NOMO-1 (cell line): ENCODE results near the gene ADAMTSL1.

ENCODE experiments used
- DNase-seq, 2 experiments: peaks; one replicate each; lab custom pipeline; 2025; ENCODE audit not compliant: unreplicated experiment in 2 of 2; lab: John Stamatoyannopoulos, UW

ADAMTSL1 gene

GRCh38 chr9:18550286-18550685 is 76.3 kb downstream of the ADAMTSL1 start:
- DNase-seq, result no peak

DNA sequence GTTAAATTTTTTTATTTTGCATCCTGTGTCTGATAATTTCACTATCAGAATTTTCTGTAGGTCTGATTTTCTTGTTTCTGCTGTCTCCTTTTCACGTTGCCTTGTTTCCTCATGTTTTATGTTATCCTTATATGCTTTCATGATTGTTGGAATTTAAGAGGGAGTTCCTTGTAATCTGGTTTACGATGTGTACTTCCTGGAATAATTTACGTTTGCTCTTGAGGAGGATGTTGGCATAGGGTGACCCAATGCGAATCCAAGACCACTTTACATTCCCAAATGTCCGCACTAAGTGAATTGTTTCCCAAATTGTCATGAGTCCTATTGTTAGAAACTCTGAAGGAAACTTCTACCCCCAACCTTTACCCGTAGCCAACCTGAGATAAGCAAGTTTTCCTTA is 80.3 kb downstream of the ADAMTSL1 start:
- DNase-seq, result no peak

- no peak for DNase-seq
These were observed 81.3 kb downstream of the ADAMTSL1 start for GRCh38 chr9:18555105-18555883.

DNA sequence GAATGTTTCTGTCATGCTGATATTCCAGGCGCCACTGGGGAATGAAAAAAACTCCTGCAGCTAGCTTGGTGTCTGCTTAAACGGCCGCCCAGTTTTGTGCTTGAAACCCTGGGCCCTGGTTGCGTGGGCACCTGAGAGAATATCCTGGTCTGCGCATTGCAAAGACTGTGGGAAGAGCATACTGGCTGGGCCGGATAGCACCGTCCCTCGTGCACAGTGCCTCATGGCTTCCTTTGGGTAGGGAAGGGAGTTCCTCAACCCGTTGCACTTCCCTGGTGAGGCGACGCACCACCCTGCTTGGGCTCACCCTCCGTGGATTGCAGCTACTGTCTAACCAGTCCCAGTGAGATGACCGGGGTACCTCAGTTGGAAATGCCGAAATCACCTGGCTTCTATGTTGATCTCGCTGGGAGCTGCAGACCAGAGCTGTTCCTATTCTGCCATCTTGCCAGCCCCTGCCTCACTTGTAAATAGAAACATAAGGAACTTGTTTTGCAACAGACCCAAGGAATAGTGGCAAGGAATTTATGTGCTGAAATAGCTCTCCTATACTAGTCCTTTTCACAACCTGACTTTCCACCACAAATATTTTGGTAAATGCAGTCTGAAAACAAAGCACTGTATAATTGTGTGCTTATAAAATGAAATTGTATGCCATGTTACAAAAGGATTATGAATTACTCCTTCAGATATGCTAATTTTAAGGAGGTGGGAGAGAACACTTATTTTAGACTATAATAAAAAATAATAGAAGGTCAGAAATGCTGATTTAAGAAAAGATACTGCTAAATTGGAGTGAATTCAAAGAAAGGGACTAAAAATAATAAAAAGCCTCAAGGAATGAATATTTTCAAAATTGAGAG is 90.3 kb downstream of the ADAMTSL1 start:
- DNase-seq, result no peak

GRCh38 chr9:18566121-18566520 is 92.2 kb downstream of the ADAMTSL1 start:
- DNase-seq, result no peak

DNA sequence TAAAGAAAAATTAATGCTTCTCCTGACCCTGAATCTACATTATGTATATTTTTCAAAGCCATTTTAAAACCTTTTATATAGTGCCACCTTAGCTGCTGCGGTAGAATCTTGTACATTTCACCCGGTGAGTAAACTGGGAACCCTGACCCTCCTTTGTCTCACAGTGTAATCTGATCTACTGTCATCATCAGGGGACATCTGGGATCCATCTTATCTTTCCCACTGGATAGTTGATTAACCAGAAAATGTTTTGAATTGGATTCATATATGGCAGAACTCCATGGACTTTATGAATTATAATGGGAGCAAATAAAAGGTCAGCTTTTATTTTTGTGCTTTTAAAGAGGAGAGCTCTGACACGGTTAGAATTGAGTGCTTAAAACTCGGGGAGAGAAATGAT is 95.0 kb downstream of the ADAMTSL1 start:
- DNase-seq, result no peak

- no peak for DNase-seq
These were observed 96.1 kb downstream of the ADAMTSL1 start for GRCh38 chr9:18569941-18570630.

DNA sequence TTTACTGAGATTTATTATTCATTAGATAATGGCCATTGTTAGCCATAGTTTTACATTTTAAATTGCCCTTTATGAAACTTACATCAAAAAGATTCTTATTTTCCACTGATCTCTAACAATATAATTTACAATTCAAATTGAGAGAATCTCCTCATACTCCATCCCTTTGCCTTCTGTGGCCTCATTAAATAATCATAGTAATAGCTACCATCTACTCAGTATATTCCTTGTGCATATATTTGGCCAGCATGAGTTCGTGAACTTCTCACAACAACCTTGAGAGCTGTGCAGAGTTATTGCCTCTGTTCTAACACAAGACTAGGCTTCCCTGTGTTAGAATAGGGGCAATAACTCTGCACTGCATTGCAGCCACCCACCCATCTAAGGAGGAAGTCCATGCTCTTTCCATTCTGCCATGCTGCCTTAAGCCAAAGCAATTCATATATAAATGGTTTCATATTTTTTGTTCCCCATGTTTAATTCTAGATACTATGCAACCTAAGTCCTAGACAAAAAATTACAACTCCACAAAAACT is 99.1 kb downstream of the ADAMTSL1 start:
- no peak for DNase-seq

DNA sequence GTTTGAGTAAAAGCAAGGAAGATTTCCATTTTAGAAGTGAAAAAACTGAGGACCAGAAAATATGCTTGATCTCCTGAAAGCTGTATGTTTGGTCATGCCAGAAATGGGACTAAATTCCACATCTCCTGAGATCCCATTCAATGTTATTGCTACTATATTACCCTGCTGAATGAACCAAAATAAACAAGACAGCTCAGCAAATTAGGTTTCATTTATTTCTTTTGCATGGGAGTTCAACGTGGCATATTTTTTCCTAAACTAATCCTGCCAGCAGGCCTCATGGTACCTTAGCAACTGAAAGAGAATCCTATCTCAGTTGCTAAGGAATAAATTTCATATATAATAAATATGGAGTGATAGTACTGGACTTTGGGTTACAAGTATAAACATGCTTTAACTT is 101.7 kb downstream of the ADAMTSL1 start:
- no peak for DNase-seq

GRCh38 chr9:18579536-18579935 is 105.6 kb downstream of the ADAMTSL1 start:
- no peak for DNase-seq

DNA sequence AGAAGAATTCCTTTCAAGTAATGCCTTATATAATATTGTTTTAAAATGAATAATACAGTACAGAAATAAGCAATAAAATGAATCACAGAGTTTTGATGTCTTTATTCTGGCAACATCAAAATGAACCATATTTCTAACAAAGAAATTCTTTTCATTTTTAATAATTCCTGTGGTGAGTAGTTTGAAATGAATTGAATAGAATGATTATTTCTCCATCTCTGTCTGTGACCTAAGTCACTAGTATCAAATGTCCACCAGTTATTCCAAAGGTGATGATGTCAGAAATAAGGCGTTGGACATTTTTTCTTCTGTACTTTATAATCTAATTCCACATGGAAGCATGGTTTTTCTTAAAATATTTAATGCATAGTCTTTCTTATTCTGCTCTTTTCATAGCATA is 106.2 kb downstream of the ADAMTSL1 start:
- DNase-seq, result no peak

GRCh38 chr9:18585996-18586395 is 112.0 kb downstream of the ADAMTSL1 start:
- DNase-seq, result no peak

DNA sequence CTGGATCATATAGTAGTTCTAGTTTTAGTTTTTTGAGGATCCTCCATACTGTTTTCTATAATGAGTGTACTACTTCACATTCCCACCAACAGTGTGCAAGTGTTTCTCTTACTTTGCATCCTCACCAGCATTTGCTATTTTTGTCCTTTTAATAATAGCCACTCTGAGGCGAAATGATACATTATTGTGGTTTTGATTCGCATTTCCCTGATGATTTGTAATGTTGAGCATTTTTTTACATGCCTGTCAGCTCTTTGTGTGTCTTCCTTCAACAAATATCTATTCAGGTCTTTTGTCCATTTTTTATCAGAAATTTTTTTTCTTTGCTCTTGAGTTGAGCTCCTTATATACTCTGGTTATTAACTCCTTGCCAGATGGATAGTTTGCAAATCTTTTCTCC is 114.0 kb downstream of the ADAMTSL1 start:
- no peak for DNase-seq

GRCh38 chr9:18591261-18591660 is 117.3 kb downstream of the ADAMTSL1 start:
- DNase-seq, result no peak

DNA sequence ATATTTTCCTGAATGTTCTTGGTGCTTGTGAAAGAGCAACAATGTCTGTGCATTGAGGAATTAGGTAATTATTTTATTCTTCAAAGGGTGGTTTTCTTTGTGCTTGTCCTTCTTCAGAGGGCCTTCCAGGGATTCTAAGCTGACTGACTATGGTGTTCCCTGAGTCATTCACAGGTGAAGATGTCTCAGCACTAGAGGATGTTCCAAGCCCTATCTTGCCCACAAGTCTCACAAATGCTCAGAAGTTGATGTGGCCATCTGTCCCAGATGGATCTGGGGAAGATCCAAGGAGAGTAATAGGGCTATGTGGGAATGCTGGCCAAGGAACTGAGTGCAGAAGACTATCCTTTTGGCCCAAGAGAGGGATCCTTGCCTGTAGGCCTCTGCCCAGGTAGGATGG is 120.9 kb downstream of the ADAMTSL1 start:
- no peak for DNase-seq

GRCh38 chr9:18595597-18595996 is 121.6 kb downstream of the ADAMTSL1 start:
- DNase-seq, result no peak

DNA sequence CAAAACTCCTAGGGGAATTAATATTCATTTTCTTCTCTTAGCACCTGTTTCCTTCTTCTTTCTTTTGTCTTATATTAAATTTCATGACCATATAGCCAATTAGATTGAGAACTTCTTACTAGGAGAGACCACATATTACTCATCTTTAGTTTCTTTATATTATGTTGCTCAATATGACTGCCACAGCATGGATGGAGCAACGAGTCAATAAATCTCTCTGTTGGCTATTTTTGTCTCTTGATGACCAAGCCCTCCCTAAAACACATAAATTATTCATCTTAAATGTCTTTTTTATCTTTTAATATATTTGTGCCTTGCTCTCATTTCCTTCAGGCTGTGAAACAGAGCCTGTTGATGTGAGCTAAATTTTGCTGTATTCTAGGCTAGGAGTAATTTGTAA is 123.0 kb downstream of the ADAMTSL1 start:
- DNase-seq, result peak; percentile 46 to 82

DNA sequence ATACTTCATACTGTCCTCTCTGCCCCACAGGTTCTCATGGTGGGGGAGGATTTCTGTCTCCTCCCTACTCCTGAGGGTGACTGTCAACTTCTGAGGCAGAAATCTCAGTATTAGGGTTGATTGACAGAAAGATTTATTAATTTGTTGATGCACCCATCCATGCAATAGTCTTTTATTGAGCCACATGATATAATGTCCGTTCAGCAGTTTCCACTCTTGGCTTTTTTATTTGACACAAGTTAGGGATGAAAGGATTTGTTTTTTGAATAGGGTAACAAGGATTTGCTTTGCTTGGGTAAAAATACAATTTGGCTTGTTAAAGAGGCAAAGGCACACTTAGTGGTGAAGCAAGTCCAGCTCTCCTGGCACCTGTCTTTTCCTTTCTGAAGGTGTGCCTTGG is 125.0 kb downstream of the ADAMTSL1 start:
- no peak for DNase-seq

- no peak for DNase-seq
These were observed 127.1 kb downstream of the ADAMTSL1 start for GRCh38 chr9:18601026-18601425.

DNA sequence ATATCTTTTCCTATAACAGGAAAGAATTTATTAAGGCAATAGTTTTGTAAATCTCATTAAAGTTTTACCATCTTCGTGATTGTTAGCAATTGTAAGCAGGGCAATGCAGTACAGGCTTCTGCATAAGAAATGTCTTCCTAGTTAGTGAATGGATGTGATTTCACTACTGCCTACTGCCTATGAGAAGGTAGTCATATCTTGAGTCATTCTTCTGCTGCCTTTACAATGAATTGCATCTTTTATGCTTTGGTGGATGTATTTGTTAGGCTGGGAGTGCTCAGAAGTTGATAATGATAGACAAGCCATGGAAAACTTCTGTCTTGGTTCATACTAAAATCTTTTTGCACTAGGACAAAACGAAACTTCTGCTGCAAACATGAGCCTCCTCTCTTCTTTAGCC is 128.0 kb downstream of the ADAMTSL1 start:
- no peak for DNase-seq
